Mucosa of descending colon (tissue), 3 donors: Measurements from ENCODE around the gene C2orf68. TPM values are rescaled to one million over a fixed set of nuclear protein-coding genes. Genes with fewer than 3 reads are reported as not detected.

ENCODE experiments used
- ATAC-seq: fragments of 200-7000 bp; cut with Tn5 transposase; one replicate; pipeline ENCODE4 v1.9.1; 2020; ENCODE audit warnings: mild to moderate bottlenecking, moderate library complexity
- DNase-seq, 3 donors: peaks; one replicate each; pipeline ENCODE4 v3.0.0-alpha.2; 2020
- H3K36me3 ChIP-seq: fragments of 200-600 bp; one replicate; pipeline ENCODE4 v1.8.0; 2021; ENCODE audit warnings: low read depth, mild to moderate bottlenecking
- H3K4me1 ChIP-seq: fragments of 200-600 bp; one replicate; pipeline ENCODE4 v1.8.0; 2021; ENCODE audit warnings: low read depth, mild to moderate bottlenecking
- H3K4me3 ChIP-seq: fragments of 200-600 bp; one replicate; pipeline ENCODE4 v1.8.0; 2021; ENCODE audit warnings: mild to moderate bottlenecking
- H3K9me3 ChIP-seq: fragments of 200-600 bp; one replicate; pipeline ENCODE4 v1.8.0; 2021; ENCODE audit warnings: mild to moderate bottlenecking
- CTCF ChIP-seq: fragments of 200-600 bp; IDR thresholded peaks from one replicate; pipeline ENCODE4 v1.8.0; 2022; ENCODE audit warnings: antibody characterized with exemption, mild to moderate bottlenecking
- intact Hi-C, 2 donors: fragments of 100-400 bp; cut with DNase I in 1 of 2; cut with micrococcal nuclease in 1 of 2; formaldehyde crosslinking; loops; one replicate each; pipeline versions ENCODE4 v1.11.0 to v1.11.1; 2022; cut with DNase I, micrococcal nuclease
- total RNA-seq, 3 donors: library from RNA; stranded (reverse); fragmentation: NEBNext Ultra II Directional in 2 of 3; extraction: Animal tissue kit (Norgen Biotek cat#: 25700) in 2 of 3; gene quantifications; one replicate each; pipeline versions ENCODE4 v1.2.1 to v1.2.4, GENCODE V29; 2021 to 2023
- donor health status: DM: no; HTN: no; CAD: no; lungs with moderate emphysema.
- donor health status: DM: no; HTN: no; CAD: no.
- donor health status: DM: no; HTN: yes; CAD: no.

Gene C2orf68
- total RNA-seq, 3 donors from 2014 or later = 36.4 to 45.5 (median 36.7) TPM

DNA sequence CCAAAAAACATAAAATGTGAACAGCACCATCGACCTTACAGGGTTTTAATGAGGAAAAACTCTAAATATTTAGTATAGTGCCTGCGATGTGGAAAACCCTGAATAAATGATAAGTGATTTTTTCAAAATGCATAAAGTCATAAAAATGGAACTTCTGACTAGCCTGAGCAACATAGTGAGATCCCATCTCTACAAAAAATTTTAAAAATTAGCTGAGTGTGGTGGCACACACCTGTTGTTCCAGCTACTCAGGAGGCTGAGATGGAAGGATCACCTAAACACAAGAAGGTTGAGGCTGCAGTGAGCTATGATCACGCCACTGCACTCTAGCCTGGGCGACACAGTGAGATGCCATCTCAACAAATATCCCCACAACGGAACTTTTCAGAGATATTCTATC is 54.7 kb downstream of the C2orf68 start:
- H3K9me3 ChIP-seq = no peaks in the 10 kb centered on the region
- peaks cover 7% of the 10 kb centered on the region for H3K4me1 ChIP-seq
- ATAC-seq (no peak), DNase-seq (no peak)
- TF ChIP-seq CTCF = no peak
- intact Hi-C loops = no loop called here
- no peak overlapping the region for H3K4me3 ChIP-seq
- no peaks in the 10 kb centered on the region for H3K36me3 ChIP-seq

Other genes with a start within 250 kb of the C2orf68 start
- 100 to 1,000 TPM in 1 of 3 donors, 10 to 100 TPM in 2; 46.3 to 103 (median 71.2) TPM for gene CAPG, start 201.7 kb downstream of the C2orf68 start, total RNA-seq
- 10 to 100 TPM in 1 of 3 donors, 1 to 10 TPM in 2; 6.7 to 13.1 (median 8.6) TPM for gene SH2D6, start 193.4 kb downstream of the C2orf68 start, total RNA-seq
- gene MAT2A, start 72.9 kb downstream of the C2orf68 start, total RNA-seq = 100 to 1,000 TPM; 156 to 229 (median 167) TPM
- gene GGCX, start 50.6 kb downstream of the C2orf68 start, total RNA-seq = 10 to 100 TPM; 26.4 to 39.1 (median 31.7) TPM
- gene VAMP8, start 34.5 kb downstream of the C2orf68 start, total RNA-seq = 100 to 1,000 TPM; 125 to 312 (median 254) TPM
- gene VAMP5, start 27.6 kb downstream of the C2orf68 start, total RNA-seq = 10 to 100 TPM; 10.8 to 39.3 (median 28.3) TPM
- 10 to 100 TPM; 73.7 to 89.5 (median 80.8) TPM for gene RNF181, start 16.3 kb downstream of the C2orf68 start, total RNA-seq
- 10 to 100 TPM in 1 of 3 donors, 1 to 10 TPM in 2; 9.4 to 20.9 (median 10.0) TPM for gene TMEM150A, start 9.4 kb downstream of the C2orf68 start, total RNA-seq
- gene USP39, start 4.1 kb upstream of the C2orf68 start, total RNA-seq = 10 to 100 TPM; 33.5 to 46.4 (median 35.6) TPM
- 1 to 10 TPM in 2 of 3 donors, not detected in 1; 1.3 to 2.2 TPM for gene SFTPB, start 56.1 kb upstream of the C2orf68 start, total RNA-seq
- 1 to 10 TPM; 3.0 to 6.5 (median 4.3) TPM for gene GNLY, start 82.3 kb upstream of the C2orf68 start, total RNA-seq
- gene ATOH8, start 141.9 kb upstream of the C2orf68 start, total RNA-seq = 1 to 10 TPM; 1.9 to 8.7 (median 2.8) TPM